ENCODE data around the gene DAP. TPM values are rescaled to one million over a fixed set of nuclear protein-coding genes. Genes with fewer than 3 reads are reported as not detected.

The DAP gene
- total and polyA plus RNA-seq, 2 of the 4 experiments (the other 2 are of a cell fraction) = 49.6 to 189 TPM

DNA sequence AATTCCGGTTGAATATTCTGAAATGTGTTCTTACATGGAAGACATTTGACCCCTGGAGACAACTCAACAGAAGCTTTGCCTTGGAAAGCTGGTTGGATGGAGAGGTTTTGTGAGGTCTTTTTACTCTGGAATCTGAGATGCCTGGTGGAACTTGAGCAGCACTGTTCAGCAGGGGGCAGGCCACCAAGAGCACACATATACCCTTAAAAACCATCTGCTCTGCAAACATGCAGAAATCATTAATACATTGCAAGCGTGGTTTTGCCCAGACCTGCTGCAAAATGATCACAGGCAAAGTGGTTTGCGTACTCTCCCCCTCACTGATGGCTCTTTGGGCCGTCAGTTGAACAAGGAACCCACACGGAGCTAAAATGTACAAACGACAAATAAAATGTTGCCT is 32.8 kb upstream of the DAP start:
- Histone ChIP-seq H3K18ac (ENCODE audit: low read depth, low read length) (no peak overlapping the region), H4K5ac (ENCODE audit: low read depth, low read length) (no peak overlapping the region), H2BK15ac (ENCODE audit: low read depth, low read length) (no peak overlapping the region), H4K91ac (ENCODE audit: insufficient read depth, low read depth, low read length) (no peak overlapping the region), H2BK20ac (ENCODE audit: low read depth, low read length) (no peak overlapping the region), H3K9me1 (ENCODE audit: insufficient read depth, low read length) (peaks cover 5% of the 10 kb centered on the region), H3K27ac (ENCODE audit: insufficient read depth, low read length) (no peak overlapping the region), H3K56ac (ENCODE audit: extremely low read depth, insufficient read depth, low read length) (no peak overlapping the region), H2AK9ac (replicated peaks; ENCODE audit: low read depth, low read length, poor library complexity) (no peak overlapping the region), H2AFZ (replicated peaks; ENCODE audit: low read length, poor library complexity) (peak overlapping the region; percentile 52), H3K27me3 (ENCODE audit: control insufficient read depth, insufficient read depth, low read length) (no peaks in the 10 kb centered on the region; the same call in 1 of the 2 replicates), H3K4me2 (ENCODE audit: low read depth, low read length) (no peak overlapping the region), H3K9ac (ENCODE audit: low read depth, low read length) (no peak overlapping the region), H4K20me1 (ENCODE audit: insufficient read depth, low read length) (no peaks in the 10 kb centered on the region), H3K9me3 (ENCODE audit: control insufficient read depth, insufficient read depth, low read length) (no peaks in the 10 kb centered on the region), H3K36me3 (ENCODE audit: control insufficient read depth, insufficient read depth, low read length) (no peaks in the 10 kb centered on the region), H2BK120ac (ENCODE audit: low read depth, low read length) (peak overlapping the region; percentile 11; the same call in 1 of the 2 replicates), H3K4me3 (ENCODE audit: insufficient read depth, low read depth, low read length) (no peak overlapping the region), H4K8ac (ENCODE audit: low read depth in 2 of 2, low read length in 2 of 2) (no peak overlapping the region), H2AK5ac (ENCODE audit: low read depth, low read length) (no peak overlapping the region), H3K14ac (replicated peaks; ENCODE audit: low read depth, low read length) (no peak overlapping the region), H3K23ac (ENCODE audit: low read depth, low read length) (no peak overlapping the region), H2BK5ac (ENCODE audit: low read depth, low read length, poor library complexity, severe bottlenecking) (no peak overlapping the region), H3K4me1 (ENCODE audit: control insufficient read depth, insufficient read depth, low read length) (peaks cover 7% of the 10 kb centered on the region), H3K79me1 (ENCODE audit: low read depth in 1 of 2, low read length in 2 of 2) (no peaks in the 10 kb centered on the region), H3K4ac (ENCODE audit: low read depth, low read length) (0 out of 2 replicates have a peak overlapping the region, but pooled peaks have one; percentile 18)
- DNase-seq = no peak
- intact Hi-C loops (cut with micrococcal nuclease) (no loop called here), in situ Hi-C loops (cut with MboI; ENCODE audit: low sequenced_read_pairs) (no loop called here), dilution Hi-C loops (cut with HindIII; ENCODE audit: low sequenced_read_pairs, unreplicated experiment) (no loop called here)
- TF ChIP-seq, protein P1, sequence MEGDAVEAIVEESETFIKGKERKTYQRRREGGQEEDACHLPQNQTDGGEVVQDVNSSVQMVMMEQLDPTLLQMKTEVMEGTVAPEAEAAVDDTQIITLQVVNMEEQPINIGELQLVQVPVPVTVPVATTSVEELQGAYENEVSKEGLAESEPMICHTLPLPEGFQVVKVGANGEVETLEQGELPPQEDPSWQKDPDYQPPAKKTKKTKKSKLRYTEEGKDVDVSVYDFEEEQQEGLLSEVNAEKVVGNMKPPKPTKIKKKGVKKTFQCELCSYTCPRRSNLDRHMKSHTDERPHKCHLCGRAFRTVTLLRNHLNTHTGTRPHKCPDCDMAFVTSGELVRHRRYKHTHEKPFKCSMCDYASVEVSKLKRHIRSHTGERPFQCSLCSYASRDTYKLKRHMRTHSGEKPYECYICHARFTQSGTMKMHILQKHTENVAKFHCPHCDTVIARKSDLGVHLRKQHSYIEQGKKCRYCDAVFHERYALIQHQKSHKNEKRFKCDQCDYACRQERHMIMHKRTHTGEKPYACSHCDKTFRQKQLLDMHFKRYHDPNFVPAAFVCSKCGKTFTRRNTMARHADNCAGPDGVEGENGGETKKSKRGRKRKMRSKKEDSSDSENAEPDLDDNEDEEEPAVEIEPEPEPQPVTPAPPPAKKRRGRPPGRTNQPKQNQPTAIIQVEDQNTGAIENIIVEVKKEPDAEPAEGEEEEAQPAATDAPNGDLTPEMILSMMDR (conservative IDR thresholded peaks at IDR 0.05; ENCODE audit: low read depth, low read length) = no peak
- no peak for TF ChIP-seq FOS (IDR thresholded peaks at IDR 0.05; ENCODE audit: low read depth, low read length)
- no peak for TF ChIP-seq NFE2L2 (IDR thresholded peaks at IDR 0.05; ENCODE audit: low read depth, low read length)
- TF ChIP-seq, protein P2, sequence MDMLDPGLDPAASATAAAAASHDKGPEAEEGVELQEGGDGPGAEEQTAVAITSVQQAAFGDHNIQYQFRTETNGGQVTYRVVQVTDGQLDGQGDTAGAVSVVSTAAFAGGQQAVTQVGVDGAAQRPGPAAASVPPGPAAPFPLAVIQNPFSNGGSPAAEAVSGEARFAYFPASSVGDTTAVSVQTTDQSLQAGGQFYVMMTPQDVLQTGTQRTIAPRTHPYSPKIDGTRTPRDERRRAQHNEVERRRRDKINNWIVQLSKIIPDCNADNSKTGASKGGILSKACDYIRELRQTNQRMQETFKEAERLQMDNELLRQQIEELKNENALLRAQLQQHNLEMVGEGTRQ (IDR thresholded peaks at IDR 0.05; ENCODE audit: low read depth, low read length) = no peak
- TF ChIP-seq POLR2A (IDR thresholded peaks at IDR 0.05; ENCODE audit: low read depth, low read length) = no peak
- TF ChIP-seq CHD1 (IDR thresholded peaks at IDR 0.05; ENCODE audit: low read depth, low read length) = no peak
- TF ChIP-seq MXI1 (IDR thresholded peaks at IDR 0.05; ENCODE audit: borderline replicate concordance, low read depth, low read length) = no peak
- no peak for TF ChIP-seq BHLHE40 (IDR thresholded peaks at IDR 0.05; ENCODE audit: low read depth, low read length)
- TF ChIP-seq CEBPB (IDR thresholded peaks at IDR 0.05; ENCODE audit: low read depth, low read length) = no peak
- no peak for TF ChIP-seq MAFK (IDR thresholded peaks at IDR 0.05; ENCODE audit: low read depth, low read length)
- no peak for TF ChIP-seq RAD21 (IDR thresholded peaks at IDR 0.05; ENCODE audit: low read length)
- TF ChIP-seq MAZ (IDR thresholded peaks at IDR 0.05; ENCODE audit: borderline replicate concordance, low read depth, low read length) = no peak
- TF ChIP-seq RFX5 (IDR thresholded peaks at IDR 0.05; ENCODE audit: low read depth, low read length) = no peak
- TF ChIP-seq, protein P3, sequence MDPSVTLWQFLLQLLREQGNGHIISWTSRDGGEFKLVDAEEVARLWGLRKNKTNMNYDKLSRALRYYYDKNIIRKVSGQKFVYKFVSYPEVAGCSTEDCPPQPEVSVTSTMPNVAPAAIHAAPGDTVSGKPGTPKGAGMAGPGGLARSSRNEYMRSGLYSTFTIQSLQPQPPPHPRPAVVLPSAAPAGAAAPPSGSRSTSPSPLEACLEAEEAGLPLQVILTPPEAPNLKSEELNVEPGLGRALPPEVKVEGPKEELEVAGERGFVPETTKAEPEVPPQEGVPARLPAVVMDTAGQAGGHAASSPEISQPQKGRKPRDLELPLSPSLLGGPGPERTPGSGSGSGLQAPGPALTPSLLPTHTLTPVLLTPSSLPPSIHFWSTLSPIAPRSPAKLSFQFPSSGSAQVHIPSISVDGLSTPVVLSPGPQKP (IDR thresholded peaks at IDR 0.05; ENCODE audit: borderline replicate concordance, low read depth, low read length) = no peak
- no peak for TF ChIP-seq SMC3 (IDR thresholded peaks at IDR 0.05; ENCODE audit: low read depth, low read length)
- no peak for TF ChIP-seq RCOR1 (IDR thresholded peaks at IDR 0.05; ENCODE audit: insufficient replicate concordance, low read length)
- ChIA-PET CTCF (no interaction called here), POLR2A (ENCODE audit: unreplicated experiment) (no interaction called here)
- WGBS, 2 experiments (ENCODE audit: extremely low coverage in 2 of 2, insufficient read length in 1 of 2) = 75% methylated on average over 2 of the region's 6 CpGs; no CpG with 5 or more reads in 1 of the 2 experiments
- no peak for ATAC-seq (ENCODE audit: low read depth)
- no TSS peak for BruUV-seq (replicated peaks)
